Loucy (cell line): ENCODE measurements around the gene DLD.

Experiments
- H2AFZ ChIP-seq: fragments of 200-600 bp; sonication (generic); 2 replicates; pipeline ENCODE4 v1.6.0; 2016; ENCODE audit warnings: antibody characterized with exemption, mild to moderate bottlenecking, low read length, moderate library complexity
- H3F3A ChIP-seq: fragments of 200-600 bp; 2 replicates; pipeline ENCODE4 v1.6.0; 2016; ENCODE audit warnings: antibody characterized with exemption, low read depth, mild to moderate bottlenecking
- H3K27me3 ChIP-seq: fragments of 200-600 bp; sonication (generic); 2 replicates; pipeline ENCODE4 v1.6.1; 2014; ENCODE audit warnings: low read length, mild to moderate bottlenecking; ENCODE audit not compliant: insufficient read depth, poor library complexity, severe bottlenecking
- H3K36me3 ChIP-seq: fragments of 200-600 bp; sonication (generic); 2 replicates; pipeline ENCODE4 v1.6.1; 2016; ENCODE audit warnings: low read length; ENCODE audit not compliant: insufficient read depth
- H3K4me1 ChIP-seq: fragments of 200-600 bp; sonication (generic); 2 replicates; pipeline ENCODE4 v1.5.1; 2014; ENCODE audit warnings: low read length, mild to moderate bottlenecking; ENCODE audit not compliant: insufficient read depth, poor library complexity, severe bottlenecking
- H3K4me2 ChIP-seq: fragments of 200-600 bp; sonication (generic); 2 replicates; pipeline ENCODE4 v1.6.0; 2014; ENCODE audit warnings: antibody characterized with exemption, low read length, low read depth, mild to moderate bottlenecking; ENCODE audit not compliant: poor library complexity, severe bottlenecking
- H3K4me3 ChIP-seq: fragments of 200-600 bp; sonication (generic); 2 replicates; pipeline ENCODE4 v1.5.1; 2014; ENCODE audit warnings: low read length, mild to moderate bottlenecking, mixed read lengths; ENCODE audit not compliant: poor library complexity, severe bottlenecking
- H3K79me2 ChIP-seq: fragments of 200-600 bp; sonication (generic); 2 replicates; pipeline ENCODE4 v1.6.1; 2014; ENCODE audit warnings: low read length; ENCODE audit not compliant: insufficient read depth
- H3K9ac ChIP-seq: fragments of 200-600 bp; sonication (generic); 2 replicates; pipeline ENCODE4 v1.6.0; 2014; ENCODE audit warnings: mild to moderate bottlenecking, low read depth, low read length, moderate library complexity; ENCODE audit not compliant: poor library complexity, severe bottlenecking
- H3K9me2 ChIP-seq: fragments of 200-600 bp; sonication (generic); replicated peaks from 2 replicates; pipeline ENCODE4 v1.6.1; 2016; ENCODE audit warnings: low read depth, low read length, mixed read lengths
- H3K9me3 ChIP-seq: fragments of 200-600 bp; sonication (generic); 2 replicates; pipeline ENCODE4 v1.6.1; 2014; ENCODE audit warnings: mild to moderate bottlenecking, antibody characterized with exemption, low read length, low read depth; ENCODE audit not compliant: insufficient read depth
- H4K20me1 ChIP-seq: fragments of 200-600 bp; sonication (generic); 2 replicates; pipeline ENCODE4 v1.6.0; 2014; ENCODE audit warnings: antibody characterized with exemption, low read length, mild to moderate bottlenecking; ENCODE audit not compliant: insufficient read depth, poor library complexity, severe bottlenecking
- EZH2phosphoT487 ChIP-seq: fragments of 200-600 bp; IDR thresholded peaks from 2 replicates; pipeline ENCODE4 v1.6.1; 2018; ENCODE audit warnings: antibody characterized with exemption, mild to moderate bottlenecking, moderate library complexity, borderline replicate concordance
- TF ChIP-seq, protein P1 (sequence below): fragments of 200-600 bp; sonication (generic); conservative IDR thresholded peaks from 2 replicates; pipeline ENCODE4 v1.5.1; 2014; ENCODE audit warnings: mild to moderate bottlenecking, antibody characterized with exemption, low read length

DLD gene

DNA sequence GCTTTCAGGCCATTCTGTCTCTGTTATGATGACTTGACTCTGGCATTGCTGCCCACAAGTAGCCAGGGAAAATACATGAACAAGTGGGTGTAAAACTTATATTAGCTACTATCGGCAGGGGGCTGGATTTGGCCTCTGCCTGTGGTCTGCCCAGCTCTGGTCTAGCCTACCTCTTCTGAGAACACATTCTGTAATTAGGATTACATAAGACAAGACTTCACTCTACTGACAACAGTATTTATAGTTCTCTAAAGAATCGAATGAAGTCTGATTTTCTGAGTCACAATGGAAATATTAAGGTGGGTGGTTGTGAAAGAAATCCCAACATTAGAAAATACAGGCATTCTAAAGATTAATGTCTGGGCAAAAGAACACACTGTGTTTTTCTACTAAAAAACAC, 55.5 kb downstream of the DLD start:
- Histone ChIP-seq H3K4me3 (no peak overlapping the region), H3K79me2 (no peaks in the 10 kb centered on the region), H3F3A (no peaks in the 10 kb centered on the region), H4K20me1 (no peaks in the 10 kb centered on the region), H3K9me2 (no peaks in the 10 kb centered on the region), H3K9me3 (no peaks in the 10 kb centered on the region), H2AFZ (no peak overlapping the region), H3K9ac (no peak overlapping the region), H3K36me3 (no peaks in the 10 kb centered on the region), H3K27me3 (no peaks in the 10 kb centered on the region), H3K4me1 (no peaks in the 10 kb centered on the region), H3K4me2 (no peak overlapping the region)
- TF ChIP-seq, protein P1, sequence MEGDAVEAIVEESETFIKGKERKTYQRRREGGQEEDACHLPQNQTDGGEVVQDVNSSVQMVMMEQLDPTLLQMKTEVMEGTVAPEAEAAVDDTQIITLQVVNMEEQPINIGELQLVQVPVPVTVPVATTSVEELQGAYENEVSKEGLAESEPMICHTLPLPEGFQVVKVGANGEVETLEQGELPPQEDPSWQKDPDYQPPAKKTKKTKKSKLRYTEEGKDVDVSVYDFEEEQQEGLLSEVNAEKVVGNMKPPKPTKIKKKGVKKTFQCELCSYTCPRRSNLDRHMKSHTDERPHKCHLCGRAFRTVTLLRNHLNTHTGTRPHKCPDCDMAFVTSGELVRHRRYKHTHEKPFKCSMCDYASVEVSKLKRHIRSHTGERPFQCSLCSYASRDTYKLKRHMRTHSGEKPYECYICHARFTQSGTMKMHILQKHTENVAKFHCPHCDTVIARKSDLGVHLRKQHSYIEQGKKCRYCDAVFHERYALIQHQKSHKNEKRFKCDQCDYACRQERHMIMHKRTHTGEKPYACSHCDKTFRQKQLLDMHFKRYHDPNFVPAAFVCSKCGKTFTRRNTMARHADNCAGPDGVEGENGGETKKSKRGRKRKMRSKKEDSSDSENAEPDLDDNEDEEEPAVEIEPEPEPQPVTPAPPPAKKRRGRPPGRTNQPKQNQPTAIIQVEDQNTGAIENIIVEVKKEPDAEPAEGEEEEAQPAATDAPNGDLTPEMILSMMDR: no peak
- no peak for TF ChIP-seq EZH2phosphoT487

DNA sequence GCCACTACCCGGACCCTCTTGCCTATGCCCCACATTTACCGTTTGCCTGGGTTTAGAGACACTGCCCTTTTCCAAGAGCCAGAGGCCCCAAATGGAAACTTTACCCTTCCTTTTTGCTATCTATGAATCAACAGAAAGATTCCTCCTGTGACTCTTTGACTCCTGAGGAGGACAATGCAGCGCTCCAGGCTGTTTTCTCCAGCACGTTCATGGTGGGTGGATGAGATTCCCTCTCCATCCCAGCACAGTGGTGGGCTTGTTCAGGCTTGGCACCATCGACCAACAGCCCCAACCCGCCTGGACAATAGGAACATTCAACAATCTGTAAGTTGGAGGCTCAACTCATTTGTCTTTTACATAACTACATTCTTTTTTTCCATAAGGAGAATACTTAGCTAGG, 55.9 kb downstream of the DLD start:
- H2AFZ ChIP-seq: no peak overlapping the region
- H3K4me2 ChIP-seq: no peak overlapping the region
- H3K9ac ChIP-seq: no peak overlapping the region
- H3K4me3 ChIP-seq: no peak overlapping the region
- H3K9me2 ChIP-seq: no peaks in the 10 kb centered on the region
- H3K4me1 ChIP-seq: no peaks in the 10 kb centered on the region
- H3K9me3 ChIP-seq: no peaks in the 10 kb centered on the region
- no peaks in the 10 kb centered on the region for H3K79me2 ChIP-seq
- no peaks in the 10 kb centered on the region for H4K20me1 ChIP-seq
- H3K36me3 ChIP-seq: no peaks in the 10 kb centered on the region
- H3K27me3 ChIP-seq: no peaks in the 10 kb centered on the region
- H3F3A ChIP-seq: no peaks in the 10 kb centered on the region
- TF ChIP-seq, protein P1: no peak
- TF ChIP-seq EZH2phosphoT487: no peak

DNA sequence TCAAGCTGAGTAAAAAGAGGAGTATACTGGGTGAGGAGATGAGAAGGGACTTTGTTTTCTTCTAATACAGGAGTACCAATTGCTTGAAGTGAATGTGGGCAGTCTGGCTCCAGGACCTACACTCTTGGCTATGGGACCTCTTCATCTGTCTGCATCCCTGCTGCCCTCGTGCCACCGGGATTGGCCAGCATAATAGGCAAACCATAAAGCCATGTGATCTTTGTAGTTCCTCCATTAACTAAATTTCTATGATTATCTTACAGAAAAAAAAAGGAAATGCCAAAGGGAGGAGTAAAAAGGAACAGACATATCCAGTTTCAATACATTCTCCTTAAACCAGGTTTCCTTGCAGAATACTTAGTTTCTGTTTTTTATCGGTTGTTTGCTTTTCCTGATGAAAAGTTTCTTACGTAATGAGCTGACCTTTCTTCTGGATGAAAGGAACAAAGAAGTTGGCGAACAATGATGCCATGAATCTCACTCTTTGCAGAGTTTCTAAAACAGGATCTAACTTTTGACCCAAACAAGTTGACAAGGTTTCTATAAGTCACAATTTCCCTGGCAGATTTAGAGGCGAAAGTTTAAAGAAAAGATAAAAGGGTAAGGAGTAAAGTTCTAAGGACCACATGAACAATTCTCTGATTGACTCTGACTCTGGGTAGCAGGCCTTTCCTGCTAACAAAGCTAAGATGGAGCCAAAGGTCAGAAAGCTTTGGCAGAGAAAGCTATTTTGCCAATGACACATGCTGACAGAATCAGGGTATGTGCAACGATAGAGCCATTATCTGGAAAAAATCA, 57.9 kb downstream of the DLD start:
- Histone ChIP-seq H4K20me1 (no peaks in the 10 kb centered on the region), H2AFZ (no peak overlapping the region), H3K27me3 (no peaks in the 10 kb centered on the region), H3K9ac (no peak overlapping the region), H3K4me1 (no peaks in the 10 kb centered on the region), H3K36me3 (no peaks in the 10 kb centered on the region), H3K4me2 (no peak overlapping the region), H3K4me3 (no peak overlapping the region), H3F3A (no peaks in the 10 kb centered on the region), H3K9me3 (no peaks in the 10 kb centered on the region), H3K9me2 (no peaks in the 10 kb centered on the region), H3K79me2 (no peaks in the 10 kb centered on the region)
- TF ChIP-seq EZH2phosphoT487: no peak
- TF ChIP-seq, protein P1: no peak
